GM06990 (cell line): Measurements from ENCODE around the gene NDRG3.
A peak's percentile ranks its signal among the peaks of the same experiment; 100 is the strongest.
"Not testable (repeated sequence)": the region's sequence is repeated elsewhere in the genome, so short reads cannot be mapped to it uniquely, and the experiment has no call there.

Experiments used
- DNase-seq: peaks from one replicate; pipeline ENCODE4 v3.0.0-alpha.2; 2011; ENCODE audit not compliant: insufficient read length; ENCODE audit errors: extremely low read depth
- H3K27me3 ChIP-seq: replicated peaks from 2 replicates; pipeline ENCODE4 v1.6.0; 2011; ENCODE audit warnings: low read length; ENCODE audit not compliant: control insufficient read depth, insufficient read depth
- H3K36me3 ChIP-seq: 2 replicates; pipeline ENCODE4 v1.5.1; 2011; ENCODE audit warnings: low read length; ENCODE audit not compliant: control insufficient read depth, insufficient read depth
- H3K4me3 ChIP-seq: replicated peaks from 2 replicates; pipeline ENCODE4 v1.5.1; 2011; ENCODE audit warnings: low read depth, mild to moderate bottlenecking, control low read depth, low read length
- CTCF ChIP-seq: IDR thresholded peaks from 2 replicates; pipeline ENCODE4 v1.5.1; 2011; ENCODE audit warnings: low read length, control low read depth, mild to moderate bottlenecking, inconsistent platforms; ENCODE audit not compliant: insufficient read depth, poor library complexity, severe bottlenecking

NDRG3 gene

DNA sequence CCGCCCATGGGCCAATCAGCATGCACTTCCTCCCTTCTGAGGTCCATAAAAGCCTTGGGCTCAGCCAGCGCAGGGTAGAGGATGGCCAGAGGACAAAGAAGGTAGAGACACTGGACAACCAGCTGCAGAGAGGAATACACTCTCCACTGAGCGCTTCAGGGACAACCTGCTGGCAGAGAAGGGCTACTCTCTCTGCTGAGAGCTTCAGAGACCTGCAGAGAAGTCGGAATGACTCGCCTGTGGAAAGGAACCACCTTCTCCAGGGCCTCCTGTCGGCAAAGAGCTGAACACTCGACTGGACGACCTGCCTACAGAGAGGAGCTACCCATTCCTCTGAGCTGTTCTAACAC lies 68.5 kb downstream of the NDRG3 start:
- Histone ChIP-seq H3K36me3 (0 out of 2 replicates have a peak, but pooled peaks cover 3% of the 10 kb centered on the region), H3K4me3 (no peak overlapping the region), H3K27me3 (no peaks in the 10 kb centered on the region)
- TF ChIP-seq CTCF, result no peak
- no peak for DNase-seq

DNA sequence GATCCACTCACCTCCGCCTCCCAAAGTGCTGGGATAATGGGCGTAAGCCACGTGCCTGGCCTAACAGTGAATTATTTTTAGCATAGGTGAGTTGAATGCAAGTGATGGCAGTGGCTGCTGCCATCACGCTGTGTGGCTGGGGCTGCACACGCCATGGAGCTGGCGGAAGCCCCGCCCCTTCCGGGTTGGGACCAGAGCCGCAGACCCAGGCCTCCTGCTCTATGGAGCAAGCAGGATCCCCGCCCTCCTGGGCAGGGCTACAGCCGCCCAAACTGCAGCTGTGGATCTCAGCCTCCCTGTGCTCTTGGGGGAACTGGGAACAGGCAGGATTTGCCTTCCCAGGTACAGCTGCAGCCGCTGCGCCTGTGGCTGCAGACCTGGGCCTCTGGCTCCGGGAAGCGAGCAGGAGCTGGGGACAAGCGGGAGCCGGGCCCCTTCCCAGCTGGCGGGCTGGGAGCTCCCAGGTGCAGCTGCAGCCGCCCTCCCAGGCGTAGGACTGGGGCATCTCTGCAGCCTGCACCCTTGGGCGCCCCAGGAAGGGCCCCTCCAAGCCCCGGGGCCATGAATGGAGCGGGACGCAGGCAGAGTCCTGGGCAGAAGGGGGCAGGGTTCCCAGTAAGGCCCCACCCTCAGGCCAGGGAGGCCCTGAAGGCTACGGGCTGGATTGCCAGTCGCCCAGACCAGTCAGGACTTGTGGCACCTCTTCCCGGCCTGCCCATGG lies 69.0 kb downstream of the NDRG3 start:
- DNase-seq, result no peak
- no peak overlapping the region for H3K4me3 ChIP-seq
- H3K27me3 ChIP-seq, result no peaks in the 10 kb centered on the region
- 0 out of 2 replicates have a peak, but pooled peaks cover 3% of the 10 kb centered on the region for H3K36me3 ChIP-seq
- no peak for TF ChIP-seq CTCF

GRCh38 chr20:36675545-36675944 lies 70.3 kb downstream of the NDRG3 start:
- not testable (repeated sequence) for H3K27me3 ChIP-seq, DNase-seq, H3K36me3 ChIP-seq, H3K4me3 ChIP-seq

DNA sequence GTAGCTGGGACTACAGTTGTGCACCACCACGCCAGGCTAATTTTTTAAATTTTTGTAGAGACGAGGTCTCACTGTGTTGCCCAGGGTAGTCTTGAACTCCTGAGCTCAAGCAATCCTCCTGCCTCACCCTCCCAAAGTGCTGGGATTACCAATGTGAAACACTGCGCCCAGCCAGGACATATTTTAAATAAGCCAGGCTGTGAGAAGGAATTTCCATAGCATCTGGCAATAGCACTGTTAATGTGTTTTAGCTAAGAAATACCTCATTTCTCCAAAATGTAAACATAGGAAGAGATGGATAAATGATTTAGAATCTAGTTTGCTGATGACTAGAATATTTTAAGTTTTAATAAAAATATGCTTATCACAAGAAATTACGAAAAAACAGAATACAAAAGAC lies 72.9 kb downstream of the NDRG3 start:
- no peak for TF ChIP-seq CTCF
- no peak overlapping the region for H3K4me3 ChIP-seq
- no peaks in the 10 kb centered on the region for H3K27me3 ChIP-seq
- 0 out of 2 replicates have a peak, but pooled peaks cover 3% of the 10 kb centered on the region for H3K36me3 ChIP-seq
- DNase-seq, result no peak

DNA sequence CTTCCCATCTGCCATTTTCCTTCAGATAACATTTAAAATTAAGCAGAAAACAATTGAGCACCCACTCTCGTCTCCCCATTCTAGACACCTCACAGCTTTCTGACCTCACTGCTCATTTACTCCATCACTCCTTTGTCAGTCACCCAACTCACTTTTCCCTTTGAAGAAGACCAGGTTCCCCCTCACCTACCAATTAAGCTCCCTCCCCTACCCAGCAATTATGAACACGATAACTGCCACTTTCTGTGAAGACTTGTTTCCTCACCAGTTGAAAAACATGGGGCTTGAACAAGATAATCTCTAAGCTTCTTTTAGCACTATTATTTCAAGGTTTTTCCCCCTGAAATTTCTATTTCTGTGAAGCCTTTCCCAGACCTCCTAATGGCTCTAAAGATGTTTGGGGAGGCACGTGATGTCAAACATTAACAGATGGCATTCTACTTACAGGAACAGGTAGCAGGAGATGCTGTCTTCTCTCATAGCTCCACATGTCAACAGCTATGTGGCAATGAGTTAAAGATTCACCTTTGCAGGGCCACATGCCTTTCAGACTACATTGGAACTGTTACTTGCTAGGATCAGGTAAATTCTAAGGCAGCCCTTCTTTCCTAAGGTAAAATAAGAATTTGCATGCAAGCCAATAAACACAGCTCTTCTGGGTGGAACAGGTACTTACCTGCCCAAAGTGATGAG lies 75.1 kb downstream of the NDRG3 start:
- TF ChIP-seq CTCF, result no peak
- Histone ChIP-seq H3K27me3 (no peaks in the 10 kb centered on the region), H3K4me3 (no peak overlapping the region), H3K36me3 (no peaks in the 10 kb centered on the region)
- DNase-seq, result no peak

DNA sequence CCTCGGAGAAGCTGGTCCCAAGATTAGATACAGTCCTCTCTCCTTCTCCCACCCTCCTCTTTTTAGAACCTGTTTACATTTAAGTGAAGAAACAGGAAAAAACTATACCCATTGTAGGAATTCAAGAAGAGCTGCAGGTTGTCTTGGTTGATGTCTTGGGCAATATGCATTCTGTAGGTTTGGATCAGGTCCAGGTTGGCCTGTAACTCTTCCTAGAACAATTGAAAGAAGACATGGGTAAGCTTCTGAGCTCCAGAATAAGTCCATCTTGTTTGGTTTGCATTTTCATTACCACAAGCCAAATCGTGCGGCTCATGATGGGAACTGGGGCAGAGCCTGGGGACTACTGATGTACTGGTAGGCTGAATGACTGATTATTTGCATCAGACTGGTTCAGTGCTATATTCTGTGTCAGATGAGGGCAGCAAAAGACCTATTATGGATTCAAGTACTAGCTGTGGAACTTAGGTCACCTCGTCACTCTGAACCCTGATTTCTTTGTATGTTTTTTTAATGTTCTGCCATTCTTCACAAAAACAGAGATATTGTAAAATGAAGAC lies 79.6 kb downstream of the NDRG3 start:
- Histone ChIP-seq H3K36me3 (no peaks in the 10 kb centered on the region), H3K27me3 (no peaks in the 10 kb centered on the region), H3K4me3 (no peak overlapping the region)
- DNase-seq, result no peak
- peak; percentile 5 for TF ChIP-seq CTCF
